ENCODE results near the gene POLR3G.

The POLR3G gene

GRCh38 chr5:90474235-90475107, at the start of gene POLR3G, which contains the start of gene MBLAC2:
Gene POLR3G (plus strand): TSS chr5:90474864. CDS start chr5:90485568, 10,704 bp downstream.
Gene MBLAC2 (minus strand): TSS chr5:90474771. CDS start chr5:90474292, 479 bp downstream.
- peak; percentile 86 to 89 for DNase-seq (ENCODE audit: low read depth in 2 of 2, low spot score in 1 of 2)

GRCh38 chr5:90434116-90434714, 40.4 kb upstream of the POLR3G start:
- peak in 1 of 2 donors; percentile 21 for DNase-seq (ENCODE audit: low read depth in 2 of 2, low spot score in 1 of 2)

GRCh38 chr5:90437663-90438062, 37.0 kb upstream of the POLR3G start:
- DNase-seq (ENCODE audit: low read depth in 2 of 2, low spot score in 1 of 2), result no peak

GRCh38 chr5:90438100-90438499, 36.6 kb upstream of the POLR3G start:
- DNase-seq (ENCODE audit: low read depth in 2 of 2, low spot score in 1 of 2), result no peak

GRCh38 chr5:90440644-90441043, 34.0 kb upstream of the POLR3G start:
- DNase-seq (ENCODE audit: low read depth in 2 of 2, low spot score in 1 of 2), result no peak

GRCh38 chr5:90446961-90447360, 27.7 kb upstream of the POLR3G start:
- DNase-seq (ENCODE audit: low read depth in 2 of 2, low spot score in 1 of 2), result no peak

- no peak for DNase-seq (ENCODE audit: low read depth in 2 of 2, low spot score in 1 of 2)
Measured at GRCh38 chr5:90461288-90461687, 13.4 kb upstream of the POLR3G start.

GRCh38 chr5:90472783-90473395, 1.8 kb upstream of the POLR3G start:
- DNase-seq (ENCODE audit: low read depth in 2 of 2, low spot score in 1 of 2), result no peak

- no peak for DNase-seq (ENCODE audit: low read depth in 2 of 2, low spot score in 1 of 2)
Measured at GRCh38 chr5:90473396-90474234, 1.0 kb upstream of the POLR3G start.

- DNase-seq (ENCODE audit: low read depth in 2 of 2, low spot score in 1 of 2), result no peak
Measured at GRCh38 chr5:90475436-90475980, 844 bp downstream of the POLR3G start.

GRCh38 chr5:90476391-90476790, 1.7 kb downstream of the POLR3G start:
- DNase-seq (ENCODE audit: low read depth in 2 of 2, low spot score in 1 of 2), result no peak

GRCh38 chr5:90477073-90477472, 2.4 kb downstream of the POLR3G start:
- DNase-seq (ENCODE audit: low read depth in 2 of 2, low spot score in 1 of 2), result no peak

- DNase-seq (ENCODE audit: low read depth in 2 of 2, low spot score in 1 of 2), result no peak
Measured at GRCh38 chr5:90477621-90478215, 3.1 kb downstream of the POLR3G start.

- no peak for DNase-seq (ENCODE audit: low read depth in 2 of 2, low spot score in 1 of 2)
Measured at GRCh38 chr5:90479611-90480385, 5.1 kb downstream of the POLR3G start.

GRCh38 chr5:90480699-90481098, 6.0 kb downstream of the POLR3G start:
- DNase-seq (ENCODE audit: low read depth in 2 of 2, low spot score in 1 of 2), result no peak

GRCh38 chr5:90483206-90483605, 8.5 kb downstream of the POLR3G start:
- DNase-seq (ENCODE audit: low read depth in 2 of 2, low spot score in 1 of 2), result no peak

- DNase-seq (ENCODE audit: low read depth in 2 of 2, low spot score in 1 of 2), result no peak
Measured at GRCh38 chr5:90484540-90484939, 9.9 kb downstream of the POLR3G start.

- no peak for DNase-seq (ENCODE audit: low read depth in 2 of 2, low spot score in 1 of 2)
Measured at GRCh38 chr5:90488791-90489190, 14.1 kb downstream of the POLR3G start.

GRCh38 chr5:90494043-90494442, 19.4 kb downstream of the POLR3G start:
- DNase-seq (ENCODE audit: low read depth in 2 of 2, low spot score in 1 of 2), result no peak

- DNase-seq (ENCODE audit: low read depth in 2 of 2, low spot score in 1 of 2), result no peak
Measured at GRCh38 chr5:90495146-90495545, 20.5 kb downstream of the POLR3G start.
